Measurements from ENCODE around the gene SLC5A2. TPM values are rescaled to one million over a fixed set of nuclear protein-coding genes. Genes with fewer than 3 reads are reported as not detected.

Gene SLC5A2
- total and polyA plus RNA-seq, 2 of the 13 experiments (the other 11 are each of a cell fraction or from before 2014, with no cell fraction given), result 0.24 to 0.97 TPM

- POLR2A ChIA-PET, result interaction anchor here (1.1 to 2.9 kb wide), 3 partner anchors 11 to 19 kb away, joined by 5 to 8 read pairs (median 8); partner anchors contain the start of gene RUSF1
Measured at GRCh38 chr16:31488468-31489297, 5.8 kb downstream of the SLC5A2 start.

More at GRCh38 chr16:31488468-31489297, 5.8 kb downstream of the SLC5A2 start:
- H4K20me1 ChIP-seq (ENCODE audit: insufficient read depth, low read length), result no peaks in the 10 kb centered on the region
- no TSS peak for BruUV-seq (replicated peaks)
- H3K79me2 ChIP-seq (ENCODE audit: insufficient read depth, low read length), result no peaks in the 10 kb centered on the region
- TF ChIP-seq ZFP91 (CRISPR knock-in tag; IDR thresholded peaks at IDR 0.05; ENCODE audit: borderline replicate concordance), result peak; percentile 16; the same call in 1 of the 2 replicates
- peak; percentile 96 for TF ChIP-seq AGO2 (optimal IDR thresholded peaks at IDR 0.05; ENCODE audit: low read depth, low read length)
- no peak for TF ChIP-seq ATF3 (CRISPR knock-in tag; IDR thresholded peaks at IDR 0.05)
- no peak for TF ChIP-seq ZMAT3 (CRISPR knock-in tag; conservative IDR thresholded peaks at IDR 0.05)
- TF ChIP-seq ZNF343 (CRISPR knock-in tag; IDR thresholded peaks at IDR 0.05), result no peak
- no peak for TF ChIP-seq ZFP62 (CRISPR knock-in tag; IDR thresholded peaks at IDR 0.05)
- TF ChIP-seq SIX4 (CRISPR knock-in tag; IDR thresholded peaks at IDR 0.05), result no peak
- no peak for TF ChIP-seq ZBTB7B (CRISPR knock-in tag; IDR thresholded peaks at IDR 0.05)
- TF ChIP-seq ZBTB38 (CRISPR knock-in tag; IDR thresholded peaks at IDR 0.05), result 0 out of 2 replicates have a peak, but pooled peaks have one; percentile 15
- 0 out of 2 replicates have a peak, but pooled peaks have one; percentile 12 for TF ChIP-seq GPN1 (CRISPR knock-in tag; IDR thresholded peaks at IDR 0.05; ENCODE audit: borderline replicate concordance)
- TF ChIP-seq RBFOX2 (IDR thresholded peaks at IDR 0.05; ENCODE audit: low read depth, low read length), result 0 out of 2 replicates have a peak, but pooled peaks have one; percentile 34
- no peak for TF ChIP-seq DMAP1 (CRISPR knock-in tag; IDR thresholded peaks at IDR 0.05)
- no peak for TF ChIP-seq U2AF2 (IDR thresholded peaks at IDR 0.05; ENCODE audit: low read depth, low read length)
- TF ChIP-seq HNRNPL (IDR thresholded peaks at IDR 0.05; ENCODE audit: low read depth, low read length), result 0 out of 2 replicates have a peak, but pooled peaks have one; percentile 21
- TF ChIP-seq ZC3H13 (CRISPR knock-in tag; IDR thresholded peaks at IDR 0.05), result peak; percentile 85; the same call in 1 of the 2 replicates
- TF ChIP-seq SSRP1 (CRISPR knock-in tag; IDR thresholded peaks at IDR 0.05), result 0 out of 2 replicates have a peak, but pooled peaks have one; percentile 3
- TF ChIP-seq POLR2AphosphoS5 (IDR thresholded peaks at IDR 0.05; ENCODE audit: low read depth, low read length), result peak; percentile 6; the same call in 1 of the 2 replicates
- WGBS (ENCODE audit: low lambda C conversion rate), result 98% methylated on average over 68 of the region's 77 CpGs
- ATAC-seq (no peak), DNase-seq (ENCODE audit: low spot score) (no peak), FAIRE-seq (no peak)
- H3K27me3 ChIP-seq (ENCODE audit: control insufficient read depth in 1 of 2, insufficient read depth in 2 of 2, low read length in 2 of 2), result no peaks in the 10 kb centered on the region
- CTCF ChIA-PET (ENCODE audit: low intra/inter-chr PET ratio, low total read pairs), result no interaction called here
- H3K4me3 ChIP-seq (replicated peaks in 1 of 3; ENCODE audit: insufficient read depth in 1 of 3, low read depth in 2 of 3, low read length in 3 of 3), result no peak overlapping the region
- no peak overlapping the region for H3K4me2 ChIP-seq (ENCODE audit: low read depth, low read length)
- no peak overlapping the region for H3K27ac ChIP-seq (ENCODE audit: extremely low read length, insufficient read depth, low read length)
- no peak overlapping the region for H3K9ac ChIP-seq (ENCODE audit: insufficient read depth, low read depth, low read length)
- intact Hi-C loops (cut with micrococcal nuclease; ENCODE audit: unreplicated experiment) (no loop called here), in situ Hi-C loops (cut with HindIII; ENCODE audit: extremely low pct_ligation_motif_present, low pct_unique_long_range_greater_than_20kb) (no loop called here)
- peaks cover 18% of the 10 kb centered on the region for H3K4me1 ChIP-seq (ENCODE audit: insufficient read depth, low read length)
- H3K36me3 ChIP-seq (replicated peaks in 1 of 2; ENCODE audit: control insufficient read depth in 1 of 2, insufficient read depth in 2 of 2, low read length in 2 of 2), result peaks cover 16 to 35% of the 10 kb centered on the region in 2 experiments
- no peaks in the 10 kb centered on the region for H3K9me3 ChIP-seq (ENCODE audit: low read length)
- no peak overlapping the region for H2AFZ ChIP-seq (ENCODE audit: low read length)
